Lung (tissue), 12 donors: Measurements from ENCODE around the gene HECW1. TPM values are rescaled to one million over a fixed set of nuclear protein-coding genes. Genes with fewer than 3 reads are reported as not detected.
"Not testable (repeated sequence)": the region's sequence is repeated elsewhere in the genome, so short reads cannot be mapped to it uniquely, and the experiment has no call there.

Experiments used
- ATAC-seq: fragments of 200-7000 bp; cut with Tn5 transposase; one replicate; pipeline ENCODE4 v1.9.1; 2020; ENCODE audit warnings: moderate number of reproducible peaks; ENCODE audit not compliant: insufficient read depth, low FRiP score
- DNase-seq, 3 donors: peaks; one replicate each; pipeline ENCODE4 v3.0.0-alpha.2; 2013 to 2017
- H3K27ac ChIP-seq, 2 donors: one replicate each; pipeline ENCODE4 v1.5.1; 2013; ENCODE audit warnings: mild to moderate bottlenecking in 2 of 2, moderate library complexity in 2 of 2, control low read depth in 1 of 2, inconsistent platforms in 1 of 2, low read depth in 1 of 2, low read length in 1 of 2
- H3K27me3 ChIP-seq, 3 donors: one replicate each; pipeline ENCODE4 v1.5.1; 2013; ENCODE audit warnings: low read length in 2 of 3; ENCODE audit not compliant: control insufficient read depth in 3 of 3, insufficient read depth in 3 of 3
- H3K36me3 ChIP-seq, 4 donors: one replicate each; pipeline ENCODE4 v1.5.1; 2013; ENCODE audit warnings: low read length in 4 of 4, mild to moderate bottlenecking in 1 of 4, moderate library complexity in 1 of 4; ENCODE audit not compliant: control insufficient read depth in 4 of 4, insufficient read depth in 4 of 4
- H3K4me1 ChIP-seq, 5 donors: one replicate each; pipeline ENCODE4 v1.5.1; 2013; ENCODE audit warnings: low read length in 5 of 5, mild to moderate bottlenecking in 2 of 5, moderate library complexity in 1 of 5; ENCODE audit not compliant: control insufficient read depth in 5 of 5, insufficient read depth in 5 of 5
- H3K4me3 ChIP-seq: one replicate; pipeline ENCODE4 v1.5.1; 2013; ENCODE audit warnings: mild to moderate bottlenecking, control low read depth, moderate library complexity
- H3K9ac ChIP-seq, 2 donors: one replicate each; pipeline ENCODE4 v1.5.1; 2013; ENCODE audit warnings: low read length in 2 of 2, control low read depth in 1 of 2; ENCODE audit not compliant: insufficient read depth in 1 of 2
- H3K9me3 ChIP-seq, 4 donors: one replicate each; pipeline ENCODE4 v1.5.1; 2013; ENCODE audit warnings: low read length in 3 of 4, mild to moderate bottlenecking in 1 of 4, moderate library complexity in 1 of 4; ENCODE audit not compliant: control insufficient read depth in 4 of 4, insufficient read depth in 3 of 4
- CTCF ChIP-seq: IDR thresholded peaks from 2 replicates; pipeline ENCODE4 v1.5.1; 2012; ENCODE audit warnings: mild to moderate bottlenecking; ENCODE audit errors: control extremely low read depth, extremely low read depth
- WGBS, 2 donors: extraction: QIAGEN DNeasy Blood & Tissue Kit; methylation state at CpG; one replicate each; pipeline ENCODE4 v1.1.7; 2013; 5-methylcytosine and 5-hydroxymethylcytosine counted together
- polyA plus RNA-seq, 2 donors: library from polyadenylated mRNA; stranded (reverse); fragments of 200-250 nt; gene quantifications; one replicate each; pipeline ENCODE4 v1.2.1, GENCODE V29; 2013
- total RNA-seq, 2 donors: library from RNA; depleted of rRNA in 1 of 2; stranded (reverse); fragments of >200 nt in 1 of 2; gene quantifications; one replicate each; pipeline ENCODE4 v1.2.1, GENCODE V29; 2014 to 2021
- donor health status: control.
- donor health status: control.
- donor health status: Bipolar disorder and iron deficiency.
- donor health status: healthy.
- donor health status: DM: yes; HTN: yes; CAD: no.

HECW1 gene
- total and polyA plus RNA-seq, 4 donors: 0.05 to 0.21 (median 0.13) TPM

DNA sequence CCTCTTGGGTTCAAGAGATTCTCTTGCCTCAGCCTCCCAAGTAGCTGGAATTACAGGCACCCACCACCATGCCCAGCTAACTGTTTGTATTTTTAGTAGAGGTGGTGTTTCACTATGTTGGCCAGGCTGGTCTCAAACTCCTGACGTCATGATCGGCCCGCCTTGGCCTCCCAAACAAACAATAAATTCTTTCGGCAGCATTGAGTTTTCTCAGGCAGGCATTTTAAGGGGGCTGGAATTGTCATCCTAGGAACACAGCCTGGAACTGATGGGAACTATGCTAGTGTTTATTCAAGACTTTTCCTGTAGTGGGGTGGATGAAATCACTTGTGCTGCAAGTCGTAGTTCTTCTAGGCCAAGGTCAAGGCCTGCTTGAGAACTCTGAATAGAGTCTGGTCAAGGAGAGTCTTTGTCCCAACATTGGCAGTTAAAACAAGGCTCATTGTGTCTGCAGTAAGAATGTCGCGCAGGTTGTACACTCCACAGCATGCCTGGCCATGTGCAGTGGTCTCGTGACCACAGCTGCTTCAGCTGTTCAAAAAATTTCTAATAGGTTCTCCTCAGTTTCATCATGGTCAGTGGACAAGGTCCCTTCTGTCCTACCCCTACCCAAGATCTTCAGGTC lies 92.8 kb downstream of the HECW1 start:
- Histone ChIP-seq H3K27ac (no peak overlapping the region), H3K4me1 (no peaks in the 10 kb centered on the region), H3K4me3 (no peak overlapping the region), H3K27me3 (no peaks in the 10 kb centered on the region), H3K9ac (no peak overlapping the region), H3K36me3 (no peaks in the 10 kb centered on the region), H3K9me3 (no peaks in the 10 kb centered on the region)
- no peak for DNase-seq
- 79 to 88% methylated on average over 8 of the region's 8 CpGs for WGBS, 2 donors
- no peak for ATAC-seq
- TF ChIP-seq CTCF: no peak

GRCh38 chr7:43208242-43208641 lies 95.8 kb downstream of the HECW1 start:
- H3K4me1 ChIP-seq: no peaks in the 10 kb centered on the region
- no peak for DNase-seq
- WGBS, 2 donors: 78 to 83% methylated on average over 2 of the region's 2 CpGs
- H3K9me3 ChIP-seq: no peaks in the 10 kb centered on the region
- H3K4me3 ChIP-seq: no peak overlapping the region
- no peak for TF ChIP-seq CTCF
- ATAC-seq: no peak
- no peaks in the 10 kb centered on the region for H3K36me3 ChIP-seq
- H3K9ac ChIP-seq: no peak overlapping the region
- H3K27ac ChIP-seq: no peak overlapping the region
- no peaks in the 10 kb centered on the region for H3K27me3 ChIP-seq

DNA sequence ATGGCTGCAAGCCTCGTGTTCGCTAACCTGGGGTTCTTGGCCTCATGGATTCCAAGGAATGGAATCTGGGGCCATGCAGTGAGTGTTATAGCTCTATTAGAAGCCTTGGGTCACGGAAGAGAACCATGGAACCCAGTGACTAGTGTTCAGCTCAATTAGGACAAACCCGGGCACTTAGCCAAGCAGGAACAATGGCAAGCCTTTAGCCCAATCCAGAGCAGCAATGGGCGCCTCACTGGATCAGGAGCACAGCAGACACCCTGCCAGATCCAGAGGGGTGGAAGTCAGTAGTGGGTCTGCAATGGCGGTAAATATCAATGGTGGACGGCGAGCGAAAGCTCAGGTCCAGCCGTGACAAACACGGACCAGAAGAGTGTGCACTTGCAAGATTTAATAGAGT lies 98.1 kb downstream of the HECW1 start:
- not testable (repeated sequence) for H3K27ac ChIP-seq, H3K36me3 ChIP-seq, H3K4me1 ChIP-seq, ATAC-seq, H3K4me3 ChIP-seq, H3K9ac ChIP-seq, DNase-seq, H3K27me3 ChIP-seq, H3K9me3 ChIP-seq
- 85 to 93% methylated on average over 11 of the region's 11 CpGs for WGBS, 2 donors

DNA sequence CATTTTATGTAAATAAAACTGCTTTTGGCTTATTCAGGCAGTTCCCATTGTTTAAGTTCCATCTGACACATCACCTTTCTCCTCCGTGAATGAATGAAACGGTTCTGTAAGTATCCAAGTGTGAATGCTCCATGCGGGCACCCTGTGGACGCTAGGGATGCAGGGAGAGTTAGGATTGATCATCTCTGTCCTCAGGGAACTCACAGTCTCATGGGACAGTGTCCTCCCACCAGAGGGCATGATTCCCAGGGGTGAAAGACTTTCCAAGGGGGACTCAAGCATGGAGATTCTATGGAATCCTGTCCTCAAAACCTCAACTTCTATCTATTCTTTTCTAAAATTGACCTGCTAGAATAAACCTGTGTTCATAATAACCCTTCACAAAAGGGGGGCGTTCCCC lies 98.8 kb downstream of the HECW1 start:
- 81 to 85% methylated on average over 5 of the region's 5 CpGs for WGBS, 2 donors
- no peaks in the 10 kb centered on the region for H3K9me3 ChIP-seq
- DNase-seq (no peak), ATAC-seq (no peak)
- no peak overlapping the region for H3K27ac ChIP-seq
- no peaks in the 10 kb centered on the region for H3K36me3 ChIP-seq
- no peak overlapping the region for H3K4me3 ChIP-seq
- no peak overlapping the region for H3K9ac ChIP-seq
- no peaks in the 10 kb centered on the region for H3K4me1 ChIP-seq
- no peak for TF ChIP-seq CTCF
- peaks cover 0 to 2% (median 0%) of the 10 kb centered on the region in 3 donors for H3K27me3 ChIP-seq
